Measurements from ENCODE around the gene CPD. TPM values are rescaled to one million over a fixed set of nuclear protein-coding genes. Genes with fewer than 3 reads are reported as not detected.
"Not testable (repeated sequence)": the region's sequence is repeated elsewhere in the genome, so short reads cannot be mapped to it uniquely, and the experiment has no call there.

CPD gene
- total RNA-seq, 3 donors from 2014 or later (not counting 1 experiment from before 2014, with no cell fraction given), result 67.3 to 94.5 (median 85.9) TPM

DNA sequence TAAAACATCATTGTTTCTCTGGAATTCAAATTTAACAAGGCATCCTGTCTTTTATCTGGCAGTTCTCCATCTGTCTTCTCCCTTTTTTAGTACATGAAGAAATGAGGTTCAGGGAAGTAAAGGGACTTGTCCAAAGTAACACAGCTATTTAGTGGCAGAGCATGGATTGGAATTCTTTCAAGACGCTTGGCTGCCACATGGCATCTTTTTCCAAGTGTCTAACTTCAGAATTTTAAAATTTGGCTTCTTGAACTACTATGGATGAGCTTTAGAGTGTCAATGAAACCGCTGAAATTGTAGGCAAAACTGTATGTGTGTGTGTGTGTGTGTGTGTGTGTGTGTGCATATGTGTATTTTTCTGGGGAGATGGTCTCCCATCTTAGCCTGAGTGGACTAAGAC lies 39.6 kb upstream of the CPD start:
- Histone ChIP-seq H3K4me1 (ENCODE audit: control insufficient read depth, insufficient read depth, low read length) (peaks cover 8% of the 10 kb centered on the region), H3K9me3 (ENCODE audit: control insufficient read depth, insufficient read depth, low read length) (no peaks in the 10 kb centered on the region), H3K27me3 (ENCODE audit: control insufficient read depth, insufficient read depth, low read length) (no peaks in the 10 kb centered on the region), H3K27ac (ENCODE audit: low read length) (no peak overlapping the region), H3K36me3 (ENCODE audit: control insufficient read depth, insufficient read depth, low read length) (no peaks in the 10 kb centered on the region), H3K4me3 (ENCODE audit: low read length) (no peak overlapping the region)
- Mint-ChIP-seq H3K4me3 (no peak overlapping the region), H3K27ac (no peak overlapping the region), H3K4me1 (peaks cover 7 to 16% of the 10 kb centered on the region in 2 donors), H3K27me3 (ENCODE audit: low read depth in 2 of 2) (no peaks in the 10 kb centered on the region), H3K36me3 (no peaks in the 10 kb centered on the region), H3K9me3 (no peaks in the 10 kb centered on the region)
- ATAC-seq (no peak), DNase-seq (no peak)
- intact Hi-C loops (cut with micrococcal nuclease), result loop anchor here (5.0 kb wide), 2 partner anchors 38 to 47 kb away; partner anchors contain the start of genes BLMH and CPD
- 96% methylated on average over 2 of the region's 2 CpGs for WGBS (ENCODE audit: insufficient coverage)
- TF ChIP-seq, protein P1, sequence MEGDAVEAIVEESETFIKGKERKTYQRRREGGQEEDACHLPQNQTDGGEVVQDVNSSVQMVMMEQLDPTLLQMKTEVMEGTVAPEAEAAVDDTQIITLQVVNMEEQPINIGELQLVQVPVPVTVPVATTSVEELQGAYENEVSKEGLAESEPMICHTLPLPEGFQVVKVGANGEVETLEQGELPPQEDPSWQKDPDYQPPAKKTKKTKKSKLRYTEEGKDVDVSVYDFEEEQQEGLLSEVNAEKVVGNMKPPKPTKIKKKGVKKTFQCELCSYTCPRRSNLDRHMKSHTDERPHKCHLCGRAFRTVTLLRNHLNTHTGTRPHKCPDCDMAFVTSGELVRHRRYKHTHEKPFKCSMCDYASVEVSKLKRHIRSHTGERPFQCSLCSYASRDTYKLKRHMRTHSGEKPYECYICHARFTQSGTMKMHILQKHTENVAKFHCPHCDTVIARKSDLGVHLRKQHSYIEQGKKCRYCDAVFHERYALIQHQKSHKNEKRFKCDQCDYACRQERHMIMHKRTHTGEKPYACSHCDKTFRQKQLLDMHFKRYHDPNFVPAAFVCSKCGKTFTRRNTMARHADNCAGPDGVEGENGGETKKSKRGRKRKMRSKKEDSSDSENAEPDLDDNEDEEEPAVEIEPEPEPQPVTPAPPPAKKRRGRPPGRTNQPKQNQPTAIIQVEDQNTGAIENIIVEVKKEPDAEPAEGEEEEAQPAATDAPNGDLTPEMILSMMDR (IDR thresholded peaks at IDR 0.05), result no peak

DNA sequence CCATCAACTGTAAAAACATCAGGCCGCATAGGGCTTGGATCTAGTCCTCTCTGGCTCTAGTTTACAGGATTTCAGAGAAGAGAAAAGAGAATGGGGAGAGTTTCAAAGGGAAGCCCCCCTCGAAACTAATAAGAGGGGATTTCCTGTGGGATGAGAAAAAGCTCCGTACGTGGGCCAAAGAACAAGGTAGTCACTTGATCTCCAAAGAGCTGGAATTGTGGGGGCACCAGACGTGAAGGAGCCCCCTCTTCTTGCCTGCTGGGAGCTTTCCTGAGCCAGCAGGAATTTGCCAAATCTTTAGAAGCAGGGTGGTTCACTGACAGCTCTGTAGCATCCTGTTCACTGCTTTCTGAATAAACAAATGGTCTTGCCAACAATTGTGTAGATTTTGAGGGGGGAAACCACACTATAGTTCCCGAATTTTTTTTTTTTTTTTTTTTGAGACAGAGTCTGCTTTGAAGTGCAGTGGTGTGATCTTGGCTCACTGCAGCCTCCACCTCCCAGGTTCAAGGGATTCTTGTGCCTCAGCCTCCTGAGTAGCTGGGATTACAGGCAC lies 37.8 kb upstream of the CPD start:
- intact Hi-C loops (cut with micrococcal nuclease), result no loop called here
- Histone ChIP-seq H3K4me1 (ENCODE audit: control insufficient read depth, insufficient read depth, low read length) (peaks cover 8% of the 10 kb centered on the region), H3K4me3 (ENCODE audit: low read length) (no peak overlapping the region), H3K27me3 (ENCODE audit: control insufficient read depth, insufficient read depth, low read length) (no peaks in the 10 kb centered on the region), H3K36me3 (ENCODE audit: control insufficient read depth, insufficient read depth, low read length) (no peaks in the 10 kb centered on the region), H3K27ac (ENCODE audit: low read length) (no peak overlapping the region), H3K9me3 (ENCODE audit: control insufficient read depth, insufficient read depth, low read length) (no peaks in the 10 kb centered on the region)
- Mint-ChIP-seq H3K27ac (no peak overlapping the region), H3K4me3 (no peak overlapping the region), H3K27me3 (ENCODE audit: low read depth in 2 of 2) (no peaks in the 10 kb centered on the region), H3K36me3 (no peaks in the 10 kb centered on the region), H3K9me3 (no peaks in the 10 kb centered on the region), H3K4me1 (peaks cover 7 to 16% of the 10 kb centered on the region in 2 donors)
- WGBS (ENCODE audit: insufficient coverage), result 72% methylated on average over 4 of the region's 6 CpGs
- ATAC-seq, result no peak
- DNase-seq, result no peak
- TF ChIP-seq, protein P1 (IDR thresholded peaks at IDR 0.05), result no peak

DNA sequence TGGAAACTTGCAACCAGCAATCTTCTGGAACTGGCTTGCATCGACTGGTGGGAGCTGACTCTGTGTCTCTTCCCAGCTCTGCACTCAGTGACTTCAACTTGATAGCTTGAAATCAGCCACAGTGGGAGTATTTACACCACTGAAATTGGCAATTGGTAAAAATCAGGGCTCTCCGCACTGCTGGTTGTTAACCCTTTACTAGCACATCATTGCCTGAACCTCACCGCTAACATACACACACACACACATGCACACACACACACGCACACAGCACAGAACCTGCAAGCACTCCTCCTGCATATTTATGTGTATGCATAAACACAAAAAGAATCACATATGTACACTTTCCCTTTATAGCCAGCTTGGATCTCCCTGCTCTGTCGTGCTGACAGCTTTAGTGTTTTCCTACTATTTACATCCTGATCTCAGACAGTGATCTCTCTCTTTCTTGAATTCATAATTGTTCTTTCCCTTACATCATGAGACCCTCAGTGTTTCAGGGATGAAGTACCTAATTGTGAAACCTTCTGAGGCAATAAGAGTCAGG lies 37.0 kb upstream of the CPD start:
- no peak overlapping the region for H3K27ac Mint-ChIP-seq
- peaks cover 7 to 10% of the 10 kb centered on the region in 2 donors for H3K4me1 Mint-ChIP-seq
- H3K4me3 ChIP-seq (ENCODE audit: low read length), result no peak overlapping the region
- DNase-seq (no peak), ATAC-seq (no peak)
- H3K9me3 ChIP-seq (ENCODE audit: control insufficient read depth, insufficient read depth, low read length), result no peaks in the 10 kb centered on the region
- no peaks in the 10 kb centered on the region for H3K27me3 ChIP-seq (ENCODE audit: control insufficient read depth, insufficient read depth, low read length)
- TF ChIP-seq, protein P1 (IDR thresholded peaks at IDR 0.05), result no peak
- H3K4me3 Mint-ChIP-seq, result no peak overlapping the region
- intact Hi-C loops (cut with micrococcal nuclease), result no loop called here
- WGBS (ENCODE audit: insufficient coverage), result 92% methylated on average over 5 of the region's 5 CpGs
- H3K9me3 Mint-ChIP-seq, result no peaks in the 10 kb centered on the region
- no peaks in the 10 kb centered on the region for H3K36me3 Mint-ChIP-seq
- H3K27me3 Mint-ChIP-seq (ENCODE audit: low read depth in 2 of 2), result no peaks in the 10 kb centered on the region
- H3K27ac ChIP-seq (ENCODE audit: low read length), result no peak overlapping the region
- no peaks in the 10 kb centered on the region for H3K36me3 ChIP-seq (ENCODE audit: control insufficient read depth, insufficient read depth, low read length)
- H3K4me1 ChIP-seq (ENCODE audit: control insufficient read depth, insufficient read depth, low read length), result peaks cover 8% of the 10 kb centered on the region

DNA sequence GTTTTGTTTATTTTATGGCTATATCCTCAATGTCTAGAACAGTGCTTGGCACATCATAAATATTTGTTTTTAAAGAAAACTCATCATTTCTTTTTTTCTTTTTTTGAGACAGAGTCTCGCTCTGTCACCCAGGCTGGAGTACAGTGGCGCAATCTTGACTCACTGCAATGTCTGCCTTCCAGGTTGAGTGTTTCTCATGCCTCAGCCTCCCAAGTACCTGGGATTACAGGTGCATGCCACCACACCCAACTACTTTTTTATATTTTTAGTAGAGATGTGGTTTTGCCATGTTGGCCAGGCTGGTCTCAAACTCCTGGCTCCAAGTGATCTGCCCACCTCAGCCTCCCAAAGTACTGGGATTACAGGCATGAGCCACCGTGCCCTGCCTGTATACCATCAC lies 35.5 kb upstream of the CPD start:
- H3K36me3 ChIP-seq (ENCODE audit: control insufficient read depth, insufficient read depth, low read length); H3K27ac ChIP-seq (ENCODE audit: low read length); H3K9me3 Mint-ChIP-seq; DNase-seq; H3K4me3 ChIP-seq (ENCODE audit: low read length); intact Hi-C loops (cut with micrococcal nuclease); H3K4me3 Mint-ChIP-seq; H3K4me1 Mint-ChIP-seq; H3K27ac Mint-ChIP-seq; H3K27me3 Mint-ChIP-seq (ENCODE audit: low read depth in 2 of 2); H3K36me3 Mint-ChIP-seq; H3K9me3 ChIP-seq (ENCODE audit: control insufficient read depth, insufficient read depth, low read length); H3K27me3 ChIP-seq (ENCODE audit: control insufficient read depth, insufficient read depth, low read length); ATAC-seq; H3K4me1 ChIP-seq (ENCODE audit: control insufficient read depth, insufficient read depth, low read length): not testable (repeated sequence)
- 98% methylated on average over 3 of the region's 3 CpGs for WGBS (ENCODE audit: insufficient coverage)
